Measurements from ENCODE around the gene NPAS3.

DNA sequence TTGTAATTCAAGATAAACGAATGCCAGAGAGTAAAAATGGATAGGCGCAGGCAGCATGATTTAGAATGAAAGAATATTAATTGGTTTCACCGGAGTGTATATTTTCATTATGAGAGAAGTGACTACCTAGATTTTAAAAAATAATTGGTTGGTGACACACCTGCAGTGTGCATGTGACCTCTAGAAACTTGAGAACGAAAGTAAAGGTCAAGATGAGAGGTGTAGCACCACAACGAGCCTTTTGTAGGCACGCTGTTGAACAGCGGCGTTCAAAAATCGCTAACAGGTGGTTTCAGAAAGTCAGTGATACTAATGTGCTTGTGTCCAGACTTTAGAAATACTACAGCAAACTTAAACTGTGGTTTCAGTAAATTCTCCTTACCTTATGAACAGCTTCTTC lies 123.8 kb downstream of the NPAS3 start:
- no peak for TF ChIP-seq POLR2AphosphoS5 (IDR thresholded peaks at IDR 0.05)
- no peak for TF ChIP-seq CTCF (IDR thresholded peaks at IDR 0.05)
